K562 (cell line): ENCODE results near the gene CFAP53. TPM values are rescaled to one million over a fixed set of nuclear protein-coding genes. Genes with fewer than 3 reads are reported as not detected.

Source experiments
- ATF7 ChIP-seq: fragments of 450-650 bp; IDR thresholded peaks from 2 replicates; pipeline ENCODE4 v1.7.1; 2014; ENCODE audit warnings: mild to moderate bottlenecking, moderate library complexity
- BRD4 ChIP-seq: fragments of 200-600 bp; sonication (generic); IDR thresholded peaks from 2 replicates; pipeline ENCODE4 v1.6.1; 2017; ENCODE audit warnings: inconsistent platforms
- BRF2 ChIP-seq: IDR thresholded peaks from 3 replicates; pipeline ENCODE4 v1.6.1; 2011; ENCODE audit warnings: borderline replicate concordance, mild to moderate bottlenecking; ENCODE audit not compliant: insufficient read length, insufficient read depth
- CHD7 ChIP-seq: fragments of 200-600 bp; sonication (generic); IDR thresholded peaks from one replicate; pipeline ENCODE4 v1.6.1; 2012; ENCODE audit warnings: mild to moderate bottlenecking, low read depth, low read length, inconsistent platforms
- HNRNPL ChIP-seq: fragments of 200-400 bp; formaldehyde crosslinking; IDR thresholded peaks from 2 replicates; pipeline ENCODE4 v1.6.1; 2017; ENCODE audit warnings: low read depth, mild to moderate bottlenecking, low read length
- KLF6 ChIP-seq: fragments of 250-450 bp; sonication (Bioruptor Pico); IDR thresholded peaks from 2 replicates; pipeline ENCODE4 v1.4.0; 2020; ENCODE audit warnings: mild to moderate bottlenecking, moderate library complexity, borderline replicate concordance
- PTRF ChIP-seq: fragments of 450-650 bp; IDR thresholded peaks from 2 replicates; pipeline ENCODE4 v1.6.1; 2016; ENCODE audit warnings: mild to moderate bottlenecking, missing genetic modification characterization, missing compliant biosample characterization
- STAT5B ChIP-seq: fragments of 250-450 bp; sonication (Bioruptor Pico); IDR thresholded peaks from 2 replicates; pipeline ENCODE4 v1.8.0; 2021; ENCODE audit warnings: mild to moderate bottlenecking, inconsistent platforms
- UBTF ChIP-seq, 2 experiments: IDR thresholded peaks; 2 replicates each; pipeline ENCODE4 v1.6.1; 2012; ENCODE audit warnings: improper control_type of control experiment in 2 of 2, low read depth in 2 of 2, low read length in 2 of 2, borderline replicate concordance in 1 of 2
- WHSC1 ChIP-seq: IDR thresholded peaks from one replicate; pipeline ENCODE4 v1.6.1; 2012; ENCODE audit warnings: low read length, control low read depth, inconsistent platforms
- ZNF143 ChIP-seq: sonication (generic); formaldehyde crosslinking; IDR thresholded peaks from 2 replicates; pipeline ENCODE4 v1.9.0; 2022; ENCODE audit warnings: mild to moderate bottlenecking, missing genetic modification reagents
- ZNF76 ChIP-seq: fragments of 250-450 bp; sonication (Bioruptor Pico); IDR thresholded peaks from 2 replicates; pipeline ENCODE4 v1.4.0; 2020; ENCODE audit warnings: mild to moderate bottlenecking, moderate library complexity, borderline replicate concordance
- polyA plus RNA-seq, 8 experiments: library from polyadenylated mRNA; depleted of rRNA in 4 of 8; stranded (reverse) in 5 of 8; unstranded in 3 of 8; fragments of >200 nt; fragmentation: Nextera tagmentation in 2 of 8; fragmentation: Illumina TruSeq in 1 of 8; extraction: Ambion mirVana in 2 of 8; extraction: Trizol in 1 of 8; gene quantifications; 2 replicates each; pipeline versions ENCODE4 v1.2.1 to v1.2.3, GENCODE V29; 2011 to 2014; ENCODE audit warnings: inconsistent platforms in 1 of 8, missing spikeins in 1 of 8
- total RNA-seq, 7 experiments: library from RNA; depleted of rRNA in 6 of 7; stranded (reverse); fragments of >200 nt in 6 of 7; fragmentation: Illumina TruSeq in 2 of 7; extraction: Trizol in 2 of 7; gene quantifications; 2 replicates each; pipeline versions ENCODE4 v1.2.1 to v1.2.3, GENCODE V29; 2011 to 2021; ENCODE audit warnings: low replicate concordance in 1 of 7

The CFAP53 gene
- total and polyA plus RNA-seq, 9 of the 15 experiments (the other 6 are each of a cell fraction or from before 2014, with no cell fraction given), result 0.21 to 1.9 (median 1.2) TPM

- TF ChIP-seq CHD7 (no peak), BRD4 (no peak), KLF6 (no peak), BRF2 (no peak), HNRNPL (no peak), ZNF76 (CRISPR knock-in tag) (no peak), PTRF (tag) (no peak), ZNF143 (CRISPR knock-in tag) (no peak), STAT5B (no peak), WHSC1 (no peak), ATF7 (no peak), UBTF (IDR thresholded peaks at IDR 0.05; ENCODE audit: borderline replicate concordance in 1 of 2, low read depth in 2 of 2, low read length in 2 of 2) (no peak)
These were observed 70.0 kb downstream of the CFAP53 start (continued) for GRCh38 chr18:50196261-50196660.
